Esophagus squamous epithelium (tissue), 5 donors: Measurements from ENCODE around the gene RAB30. TPM values are rescaled to one million over a fixed set of nuclear protein-coding genes. Genes with fewer than 3 reads are reported as not detected.

ENCODE experiments used
- DNase-seq: peaks from one replicate; lab custom pipeline; 2025; lab: John Stamatoyannopoulos, UW
- H3K27ac ChIP-seq, 4 donors: fragments of 200-600 bp; sonication (generic); one replicate each; pipeline ENCODE4 v1.5.1; 2016 to 2019; ENCODE audit warnings: mild to moderate bottlenecking in 1 of 4
- H3K27me3 ChIP-seq, 4 donors: fragments of 200-600 bp; sonication (generic); 1 replicate in 3 of 4; 2 replicates in 1 of 4; pipeline versions ENCODE4 v1.5.1 to v1.6.0; 2017 to 2021; ENCODE audit warnings: antibody characterized with exemption in 1 of 4
- H3K36me3 ChIP-seq, 3 donors: fragments of 200-600 bp; sonication (generic); one replicate each; pipeline ENCODE4 v1.5.1; 2016 to 2019
- H3K4me1 ChIP-seq, 3 donors: fragments of 200-600 bp; sonication (generic); one replicate each; pipeline ENCODE4 v1.5.1; 2017 to 2019
- H3K4me3 ChIP-seq, 4 donors: fragments of 200-600 bp; sonication (generic); 1 replicate in 3 of 4; 2 replicates in 1 of 4; pipeline ENCODE4 v1.5.1; 2016 to 2019; ENCODE audit warnings: mild to moderate bottlenecking in 2 of 4, moderate library complexity in 1 of 4
- H3K9me3 ChIP-seq, 3 donors: fragments of 200-600 bp; sonication (generic); one replicate each; pipeline ENCODE4 v1.5.1; 2016 to 2019
- CTCF ChIP-seq, 6 experiments: fragments of 450-650 bp in 4 of 6; fragments of 200-600 bp in 2 of 6; sonication (generic) in 2 of 6; IDR thresholded peaks; one replicate each; pipeline ENCODE4 v1.5.1; 2016 to 2019; ENCODE audit warnings: antibody characterized with exemption in 6 of 6, mild to moderate bottlenecking in 4 of 6, moderate library complexity in 4 of 6
- POLR2A ChIP-seq, 4 donors: fragments of 450-650 bp; IDR thresholded peaks; one replicate each; pipeline ENCODE4 v1.6.1; 2017; ENCODE audit warnings: antibody characterized with exemption in 4 of 4, mild to moderate bottlenecking in 4 of 4, moderate library complexity in 3 of 4
- WGBS, 2 donors: methylation state at CpG; one replicate each; pipeline ENCODE4 v1.1.5; 2018; 5-methylcytosine and 5-hydroxymethylcytosine counted together
- intact Hi-C: fragments of 100-400 bp; cut with DNase I; formaldehyde crosslinking; loops from one replicate; pipeline ENCODE4 v1.15.0; 2022
- total RNA-seq, 4 donors: library from RNA; depleted of rRNA; stranded (reverse); fragments of >200 nt; gene quantifications; one replicate each; pipeline ENCODE4 v1.1.0, GENCODE V29; 2016
- donor health status: DM: yes; HTN: yes; CAD: no.

RAB30 gene
- total RNA-seq, 4 donors from 2014 or later: 2.2 to 8.7 (median 6.0) TPM

GRCh38 chr11:83051760-83052671 is 19.7 kb downstream of the RAB30 start:
- H3K4me1 ChIP-seq: peaks cover 15 to 79% (median 41%) of the 10 kb centered on the region in 3 donors
- TF ChIP-seq POLR2A (IDR thresholded peaks at IDR 0.05): no peak
- TF ChIP-seq CTCF (IDR thresholded peaks at IDR 0.05): no peak
- H3K36me3 ChIP-seq: no peaks in the 10 kb centered on the region
- 33 to 42% methylated on average over 6 of the region's 6 CpGs for WGBS, 2 donors
- peak overlapping the region; percentile 78 to 87 (median 84) for H3K27ac ChIP-seq
- H3K27me3 ChIP-seq: no peaks in the 10 kb centered on the region
- no peak for DNase-seq
- H3K9me3 ChIP-seq: no peaks in the 10 kb centered on the region
- H3K4me3 ChIP-seq: no peak overlapping the region
- intact Hi-C loops: no loop called here

DNA sequence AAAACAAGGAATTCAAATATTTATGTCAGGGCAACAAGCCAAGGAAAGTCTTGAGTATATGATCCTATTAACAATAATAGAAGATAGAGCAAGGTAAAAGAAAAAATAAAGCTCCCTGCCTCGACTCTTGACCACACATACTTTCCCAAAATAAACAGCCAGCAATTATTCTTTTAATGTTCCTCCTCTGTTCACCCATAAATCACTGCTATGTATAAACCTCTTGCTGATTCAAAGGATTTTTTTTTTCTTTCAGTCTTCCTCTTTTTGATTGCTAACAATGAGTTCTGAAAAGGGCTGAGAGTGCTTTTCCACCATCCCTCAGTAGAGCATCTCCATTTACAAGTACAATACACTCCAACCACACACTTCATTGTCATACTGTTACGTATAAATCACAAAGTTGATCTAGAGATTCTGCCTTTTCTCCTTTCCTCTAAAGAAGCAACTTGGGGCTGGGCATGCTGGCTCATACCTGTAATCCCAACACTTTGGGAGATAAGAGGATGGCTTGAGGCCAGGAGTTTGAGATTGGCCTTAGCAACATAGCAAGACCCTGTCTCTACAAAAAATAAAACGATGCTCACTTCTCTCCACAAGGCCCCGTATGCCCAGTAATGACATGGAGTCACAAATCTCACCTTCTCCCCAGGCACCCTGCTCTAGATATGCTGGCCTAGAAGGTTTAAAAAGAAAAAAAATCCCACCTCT is 24.0 kb downstream of the RAB30 start:
- Histone ChIP-seq H3K36me3 (no peaks in the 10 kb centered on the region), H3K9me3 (no peaks in the 10 kb centered on the region), H3K27ac (peak overlapping the region in 2 of 4 donors; percentile 42 to 45), H3K27me3 (no peaks in the 10 kb centered on the region), H3K4me3 (no peak overlapping the region), H3K4me1 (peaks cover 13 to 79% (median 63%) of the 10 kb centered on the region in 3 donors)
- DNase-seq: no peak
- 53 to 71% methylated on average over 4 of the region's 4 CpGs for WGBS, 2 donors
- TF ChIP-seq CTCF (IDR thresholded peaks at IDR 0.05) (no peak), POLR2A (IDR thresholded peaks at IDR 0.05) (no peak)
- intact Hi-C loops: no loop called here

- Histone ChIP-seq H3K4me1 (peaks cover 9 to 79% (median 60%) of the 10 kb centered on the region in 3 donors), H3K36me3 (no peaks in the 10 kb centered on the region), H3K9me3 (no peaks in the 10 kb centered on the region), H3K4me3 (no peak overlapping the region), H3K27ac (peak overlapping the region; percentile 2 to 49 (median 44)), H3K27me3 (no peaks in the 10 kb centered on the region)
- intact Hi-C loops: no loop called here
- no peak for DNase-seq
- TF ChIP-seq CTCF (IDR thresholded peaks at IDR 0.05) (no peak), POLR2A (IDR thresholded peaks at IDR 0.05) (no peak)
- WGBS, 2 donors: 56 to 57% methylated on average over 2 to 4 of the region's 4 CpGs
Measured at GRCh38 chr11:83046621-83047172, 25.0 kb downstream of the RAB30 start.

DNA sequence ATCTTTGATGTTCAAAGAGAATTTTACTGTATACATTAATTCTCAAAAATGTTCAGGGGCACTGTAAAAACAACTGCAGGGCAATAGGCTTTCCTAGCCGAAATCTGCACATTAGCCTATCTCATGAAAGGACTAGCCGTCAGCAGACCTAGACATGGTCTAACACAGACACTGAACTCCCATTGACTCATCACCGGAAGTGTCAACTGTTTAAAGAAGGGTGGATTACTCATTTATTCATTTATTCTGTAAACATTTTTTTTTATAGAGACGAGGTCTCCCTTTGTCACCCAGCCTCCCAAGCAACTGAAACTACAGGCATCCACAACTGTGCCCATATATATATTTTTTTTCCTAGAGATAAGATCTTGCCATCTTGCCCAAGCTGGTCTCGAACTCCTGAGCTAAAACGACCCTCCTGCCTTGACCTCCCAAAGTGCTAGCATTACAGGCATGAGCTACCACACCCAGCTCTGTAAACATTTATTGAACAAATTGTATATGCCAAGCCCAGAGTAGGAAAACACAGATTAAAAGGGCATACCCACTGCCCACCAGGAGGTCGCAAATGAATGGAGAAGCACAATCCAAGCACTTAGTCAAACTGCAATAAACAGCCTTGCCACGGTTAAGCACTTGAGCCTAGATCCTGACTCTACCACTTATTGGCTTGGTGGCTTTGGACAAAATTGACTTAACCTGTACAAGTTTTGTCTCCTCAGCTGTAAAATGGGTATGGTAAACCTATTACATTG is 26.6 kb downstream of the RAB30 start:
- TF ChIP-seq CTCF (IDR thresholded peaks at IDR 0.05): peak in 1 of 6 experiments; percentile 6
- no peak for TF ChIP-seq POLR2A (IDR thresholded peaks at IDR 0.05)
- intact Hi-C loops: no loop called here
- H3K27ac ChIP-seq: no peak overlapping the region

More for the DNA sequence above, 26.6 kb downstream of the RAB30 start:
- 49 to 51% methylated on average over 8 of the region's 8 CpGs for WGBS, 2 donors
- no peaks in the 10 kb centered on the region for H3K9me3 ChIP-seq
- DNase-seq: no peak
- no peak overlapping the region for H3K4me3 ChIP-seq
- no peaks in the 10 kb centered on the region for H3K27me3 ChIP-seq
- no peaks in the 10 kb centered on the region for H3K36me3 ChIP-seq
- peaks cover 9 to 69% (median 53%) of the 10 kb centered on the region in 3 donors for H3K4me1 ChIP-seq
